ENCODE measurements around the gene LY6G5C.
A peak's percentile ranks its signal among the peaks of the same experiment; 100 is the strongest.

Gene LY6G5C

GRCh38 chr6:31663126-31663960, 17.5 kb downstream of the LY6G5C start:
- no peak for DNase-seq (ENCODE audit: low read depth in 1 of 2, low spot score in 1 of 2)

GRCh38 chr6:31662124-31662723, 18.6 kb downstream of the LY6G5C start:
- no peak for DNase-seq (ENCODE audit: low read depth in 1 of 2, low spot score in 1 of 2)

DNA sequence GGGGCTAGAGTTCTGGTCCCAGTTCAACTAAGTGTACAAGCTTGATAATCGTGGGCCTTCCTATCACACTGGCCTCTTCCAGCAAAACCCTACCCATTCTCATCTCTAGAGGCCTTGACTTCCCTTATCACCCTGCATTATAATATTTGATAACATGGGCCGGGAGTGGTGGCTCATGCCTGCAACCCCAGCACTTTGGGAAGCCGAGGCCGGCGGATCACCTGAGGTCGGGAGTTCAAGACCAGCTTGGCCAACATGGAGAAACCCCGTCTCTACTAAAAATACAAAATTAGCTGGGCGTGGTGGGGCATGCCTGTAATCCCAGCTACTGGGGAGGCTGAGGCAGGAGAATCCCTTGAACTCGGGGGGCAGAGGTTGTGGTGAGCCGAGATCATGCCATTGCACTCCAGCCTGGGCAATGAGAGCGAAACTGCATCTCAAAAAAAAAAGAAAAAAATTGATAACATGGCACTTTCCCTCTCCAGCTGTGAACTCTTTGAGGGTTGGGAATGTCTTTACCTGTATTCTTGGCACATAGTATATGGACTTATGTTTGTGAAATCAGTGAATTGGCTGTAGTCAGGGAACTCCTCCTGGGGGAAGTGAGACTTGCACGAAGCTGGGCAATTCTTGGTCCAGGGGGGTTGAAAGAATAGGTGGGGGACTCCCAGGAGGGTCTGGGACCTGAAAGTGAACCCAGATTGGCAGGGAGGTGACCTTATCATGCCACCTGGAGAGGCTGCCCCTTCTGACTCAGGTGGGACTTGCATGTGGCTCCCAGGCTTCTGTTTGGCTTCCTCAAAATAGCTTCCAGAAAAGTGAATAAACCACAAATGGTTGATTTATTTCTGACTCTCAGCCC, 19.4 kb downstream of the LY6G5C start:
- DNase-seq (ENCODE audit: low read depth in 1 of 2, low spot score in 1 of 2): no peak

DNA sequence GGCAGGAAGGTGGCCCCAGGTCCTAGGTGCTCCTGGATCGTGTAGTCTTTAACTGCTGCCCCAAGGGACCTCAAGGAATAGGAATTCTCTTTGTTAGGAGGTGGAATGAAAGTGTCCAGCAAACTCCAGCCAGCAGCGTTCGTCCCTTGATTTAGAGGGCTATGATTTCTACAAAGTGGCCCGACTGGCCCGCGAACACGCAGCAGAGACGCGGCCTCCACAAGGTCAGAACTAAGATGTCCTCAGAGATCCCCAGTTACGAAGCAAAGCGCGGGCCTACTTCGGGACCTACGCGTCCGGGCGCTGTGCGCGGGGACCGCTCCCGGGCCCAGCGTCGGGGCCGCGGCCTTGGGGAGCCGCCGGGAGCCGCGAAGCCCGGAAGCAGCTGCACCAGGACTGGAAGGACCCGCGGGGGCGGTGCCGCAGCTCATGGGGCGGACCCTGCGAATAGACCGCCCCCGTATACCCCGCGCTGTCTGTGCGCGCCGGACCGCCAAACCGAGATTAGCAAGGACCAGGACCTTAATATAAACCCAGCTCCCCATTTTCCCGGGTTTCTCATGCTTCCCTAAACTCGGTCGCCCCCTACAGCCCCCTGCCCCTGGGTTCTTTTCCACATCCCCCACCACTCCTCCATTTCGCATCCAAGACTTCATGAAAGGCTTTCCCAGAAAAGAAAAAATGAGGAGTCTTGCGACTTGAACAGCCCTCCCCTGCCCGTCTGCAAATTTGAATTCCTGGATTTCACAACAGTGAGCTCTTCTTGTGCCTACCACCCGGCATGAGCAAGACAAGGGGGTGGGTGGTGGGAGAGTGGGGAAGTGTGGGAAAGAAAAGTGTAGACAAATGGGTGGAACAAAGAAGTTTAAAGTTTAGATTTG, 20.2 kb downstream of the LY6G5C start, which contains the start of gene C6orf47:
Gene C6orf47 (minus strand): TSS at position 398 of the 881 bp plus-strand sequence. CDS start 831 bp downstream, outside the sequence.
- peak; percentile 61 to 62 for DNase-seq (ENCODE audit: low read depth in 1 of 2, low spot score in 1 of 2)

- DNase-seq (ENCODE audit: low read depth in 1 of 2, low spot score in 1 of 2): no peak
Measured at GRCh38 chr6:31659649-31660380, 21.1 kb downstream of the LY6G5C start.

DNA sequence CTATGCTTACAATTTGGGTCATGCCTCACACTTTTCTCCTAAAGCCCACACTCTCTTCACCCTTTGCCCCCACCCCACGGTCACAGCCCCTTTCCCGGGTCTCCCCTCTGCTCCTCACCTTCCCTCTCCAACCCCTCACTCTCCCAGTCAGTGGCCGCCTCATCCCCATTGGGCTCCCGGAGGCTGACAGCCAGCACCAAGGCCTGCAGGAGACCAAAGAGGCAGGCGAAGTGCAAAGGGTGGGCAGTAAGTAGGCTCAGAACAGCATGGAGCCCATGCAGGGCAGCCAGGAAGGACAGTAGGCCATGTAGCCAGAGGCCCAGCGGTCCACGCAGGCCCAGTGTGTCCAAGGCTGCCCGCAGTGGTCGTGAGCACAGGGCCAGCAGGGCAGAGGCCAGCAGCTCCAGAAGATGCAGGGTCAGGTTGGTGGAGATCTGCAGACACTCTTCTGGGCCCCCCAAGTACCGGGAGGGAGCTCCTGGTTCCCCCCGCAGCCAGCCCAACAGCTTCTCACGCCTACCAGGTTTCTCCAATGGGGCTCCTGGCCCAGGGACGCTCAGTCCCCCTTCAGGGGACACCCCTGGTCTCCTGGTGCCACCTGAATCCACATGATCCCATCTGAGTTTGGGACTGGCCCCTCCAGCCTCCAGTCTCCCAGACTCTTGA, 21.8 kb downstream of the LY6G5C start:
- DNase-seq (ENCODE audit: low read depth in 1 of 2, low spot score in 1 of 2): no peak

DNA sequence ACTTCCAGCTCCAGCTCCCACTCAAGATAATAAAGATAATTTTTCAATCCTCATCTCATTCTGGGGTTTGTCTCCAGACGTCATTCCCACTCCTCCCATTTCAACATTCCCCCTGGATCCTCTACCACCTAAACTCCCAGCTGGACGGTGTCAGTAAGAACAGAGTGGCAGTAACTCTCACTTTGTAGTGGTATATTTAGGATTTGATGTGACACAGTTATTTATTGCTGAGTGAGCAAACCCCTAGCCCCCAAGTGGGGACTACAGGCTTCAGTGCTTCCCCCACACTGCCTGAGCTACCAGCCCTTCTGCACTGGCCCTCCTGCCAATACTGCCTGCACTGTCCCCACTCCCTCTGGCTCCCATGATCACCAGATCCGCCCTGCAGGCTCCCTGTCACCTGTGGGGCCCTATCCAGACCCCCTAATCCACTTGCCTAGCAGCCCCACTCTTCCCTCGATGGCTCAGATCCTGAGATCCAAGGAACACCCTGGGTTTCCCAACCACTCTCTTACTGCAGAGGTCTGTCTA, 22.6 kb downstream of the LY6G5C start:
- DNase-seq (ENCODE audit: low read depth in 1 of 2, low spot score in 1 of 2): no peak

- no peak for DNase-seq (ENCODE audit: low read depth in 1 of 2, low spot score in 1 of 2)
Measured at GRCh38 chr6:31657406-31658157, 23.3 kb downstream of the LY6G5C start.

GRCh38 chr6:31655349-31656237, 25.3 kb downstream of the LY6G5C start, which contains the start of gene APOM:
Gene APOM (plus strand): TSS chr6:31655894. CDS start chr6:31655967, 73 bp downstream.
- DNase-seq (ENCODE audit: low read depth in 1 of 2, low spot score in 1 of 2): no peak

GRCh38 chr6:31654574-31655348, 26.1 kb downstream of the LY6G5C start:
- DNase-seq (ENCODE audit: low read depth in 1 of 2, low spot score in 1 of 2): no peak

GRCh38 chr6:31652925-31653724, 27.7 kb downstream of the LY6G5C start:
- DNase-seq (ENCODE audit: low read depth in 1 of 2, low spot score in 1 of 2): peak in 1 of 2 donors; percentile 66

GRCh38 chr6:31651602-31652191, 29.2 kb downstream of the LY6G5C start:
- DNase-seq (ENCODE audit: low read depth in 1 of 2, low spot score in 1 of 2): no peak

DNA sequence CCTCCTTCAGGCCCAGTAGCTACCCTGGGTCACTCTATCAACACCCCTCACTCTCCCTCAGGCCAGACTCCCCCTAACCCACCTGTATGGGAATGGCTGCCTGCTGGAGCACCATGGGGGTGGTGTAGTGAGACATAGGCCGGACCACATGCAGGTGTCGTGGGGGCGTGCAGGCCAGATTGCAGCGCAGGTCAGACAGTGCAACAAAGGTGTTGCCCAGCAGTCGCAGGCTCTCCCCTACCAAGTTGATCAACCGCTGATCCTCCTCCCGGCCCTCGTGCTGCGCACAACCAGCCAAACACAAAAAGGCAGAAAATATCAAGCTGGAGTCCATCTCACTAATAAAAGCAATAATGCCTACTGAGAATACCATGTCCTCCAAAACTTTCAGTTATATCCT, 35.5 kb downstream of the LY6G5C start:
- DNase-seq (ENCODE audit: low read depth in 1 of 2, low spot score in 1 of 2): no peak

DNA sequence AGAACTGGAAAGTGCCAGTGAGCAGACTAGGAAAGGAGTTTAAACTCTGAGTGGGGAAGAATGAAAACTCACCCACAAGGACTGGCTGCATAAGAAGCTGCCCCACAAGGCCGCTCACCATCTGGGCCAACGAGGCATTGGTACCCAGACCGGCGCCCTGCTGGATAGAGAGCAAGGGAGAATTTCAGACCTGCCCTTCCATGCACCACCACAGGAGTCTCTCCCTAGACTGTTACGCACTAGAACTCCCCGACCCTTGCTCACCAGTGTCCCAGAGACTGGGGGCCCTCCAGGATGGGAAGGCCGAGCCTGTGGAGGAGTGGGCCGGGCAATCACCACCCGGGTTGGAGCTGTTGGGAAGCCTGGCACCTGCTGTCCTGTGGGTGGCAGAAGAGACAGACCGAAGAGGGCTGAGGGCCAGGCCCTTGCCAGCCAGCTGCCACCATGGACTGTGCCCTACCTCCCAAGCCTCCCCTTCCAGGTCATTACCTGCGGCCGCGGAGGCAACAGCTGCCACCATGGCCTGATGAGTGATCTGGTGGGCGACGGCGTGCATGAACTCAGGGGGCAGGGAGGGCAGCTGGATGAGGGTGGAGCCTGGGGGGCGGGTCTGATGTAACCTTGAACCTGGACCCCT, 36.9 kb downstream of the LY6G5C start:
- DNase-seq (ENCODE audit: low read depth in 1 of 2, low spot score in 1 of 2): no peak

Measured in stimulated activated CD4-positive, alpha-beta T cell treated with anti-CD3 and anti-CD28 coated beads, Interleukin-15, amount 100 ng/mL, for 1 hour (primary cell).